ENCODE data around the gene IGSF9B.

GRCh38 chr11:133901999-133902398, 54.8 kb downstream of the IGSF9B start:
- no peak for TF ChIP-seq CTCF (IDR thresholded peaks at IDR 0.05; ENCODE audit: insufficient read depth, low read depth, low read length)
- no peak for TF ChIP-seq EZH2 (IDR thresholded peaks at IDR 0.05; ENCODE audit: insufficient read depth, low read length)
